NT2/D1 (cell line): ENCODE measurements around the gene RPL28.
"Not testable (repeated sequence)": the region's sequence is repeated elsewhere in the genome, so short reads cannot be mapped to it uniquely, and the experiment has no call there.

Experiments
- YY1 ChIP-seq: IDR thresholded peaks from 2 replicates; pipeline ENCODE4 v1.6.1; 2011; ENCODE audit not compliant: insufficient read length, insufficient read depth
- ZNF274 ChIP-seq: IDR thresholded peaks from 2 replicates; pipeline ENCODE4 v1.6.1; 2011; ENCODE audit warnings: mild to moderate bottlenecking, low read depth, low read length

GRCh38 chr19:55407550-55407799 lies 21.7 kb downstream of the RPL28 start, which contains the start of gene UBE2S:
- TF ChIP-seq YY1, ZNF274: not testable (repeated sequence)
